Thyroid gland (tissue), 4 donors: Measurements from ENCODE around the gene AIF1. TPM values are rescaled to one million over a fixed set of nuclear protein-coding genes. Genes with fewer than 3 reads are reported as not detected.

Experiments used
- DNase-seq, 2 donors: peaks; one replicate each; pipeline ENCODE4 v3.0.0-alpha.2; 2019
- H3K27ac ChIP-seq, 3 donors: fragments of 200-600 bp; sonication (generic); 1 replicate in 2 of 3; 2 replicates in 1 of 3; pipeline ENCODE4 v1.5.1; 2016 to 2019; ENCODE audit warnings: mild to moderate bottlenecking in 1 of 3, moderate library complexity in 1 of 3
- H3K27me3 ChIP-seq: fragments of 200-600 bp; sonication (generic); one replicate; pipeline ENCODE4 v1.5.1; 2019
- H3K36me3 ChIP-seq, 2 donors: fragments of 200-600 bp; sonication (generic); one replicate each; pipeline ENCODE4 v1.5.1; 2016 to 2019
- H3K4me1 ChIP-seq, 2 donors: fragments of 200-600 bp; sonication (generic); one replicate each; pipeline ENCODE4 v1.5.1; 2017 to 2019
- H3K4me3 ChIP-seq, 3 donors: fragments of 200-600 bp; sonication (generic); replicated peaks in 1 of 3; 1 replicate in 2 of 3; 2 replicates in 1 of 3; pipeline ENCODE4 v1.5.1; 2016; ENCODE audit warnings: mild to moderate bottlenecking in 1 of 3
- H3K9me3 ChIP-seq: fragments of 200-600 bp; sonication (generic); one replicate; pipeline ENCODE4 v1.5.1; 2017
- POLR2A ChIP-seq, 2 donors: fragments of 450-650 bp; IDR thresholded peaks; one replicate each; pipeline ENCODE4 v1.6.1; 2017; ENCODE audit warnings: antibody characterized with exemption in 2 of 2, mild to moderate bottlenecking in 2 of 2, moderate library complexity in 1 of 2
- WGBS, 2 donors: methylation state at CpG; one replicate each; pipeline ENCODE4 v1.1.5; 2017; 5-methylcytosine and 5-hydroxymethylcytosine counted together
- intact Hi-C: fragments of 100-400 bp; cut with DNase I; formaldehyde crosslinking; loops from one replicate; pipeline ENCODE4 v1.15.1; 2023
- total RNA-seq, 4 donors: library from RNA; depleted of rRNA; stranded (reverse); fragments of >200 nt; gene quantifications; one replicate each; pipeline ENCODE4 v1.2.3, GENCODE V29; 2016
- TF ChIP-seq, protein P1 (sequence below), 6 experiments: fragments of 200-600 bp in 3 of 6; fragments of 450-650 bp in 3 of 6; sonication (generic) in 3 of 6; IDR thresholded peaks; one replicate each; pipeline ENCODE4 v1.5.1; 2016 to 2019; ENCODE audit warnings: antibody characterized with exemption in 6 of 6, mild to moderate bottlenecking in 2 of 6, inconsistent platforms in 1 of 6, moderate library complexity in 1 of 6

AIF1 gene
- total RNA-seq, 4 donors from 2014 or later = 8.1 to 37.8 (median 17.6) TPM

DNA sequence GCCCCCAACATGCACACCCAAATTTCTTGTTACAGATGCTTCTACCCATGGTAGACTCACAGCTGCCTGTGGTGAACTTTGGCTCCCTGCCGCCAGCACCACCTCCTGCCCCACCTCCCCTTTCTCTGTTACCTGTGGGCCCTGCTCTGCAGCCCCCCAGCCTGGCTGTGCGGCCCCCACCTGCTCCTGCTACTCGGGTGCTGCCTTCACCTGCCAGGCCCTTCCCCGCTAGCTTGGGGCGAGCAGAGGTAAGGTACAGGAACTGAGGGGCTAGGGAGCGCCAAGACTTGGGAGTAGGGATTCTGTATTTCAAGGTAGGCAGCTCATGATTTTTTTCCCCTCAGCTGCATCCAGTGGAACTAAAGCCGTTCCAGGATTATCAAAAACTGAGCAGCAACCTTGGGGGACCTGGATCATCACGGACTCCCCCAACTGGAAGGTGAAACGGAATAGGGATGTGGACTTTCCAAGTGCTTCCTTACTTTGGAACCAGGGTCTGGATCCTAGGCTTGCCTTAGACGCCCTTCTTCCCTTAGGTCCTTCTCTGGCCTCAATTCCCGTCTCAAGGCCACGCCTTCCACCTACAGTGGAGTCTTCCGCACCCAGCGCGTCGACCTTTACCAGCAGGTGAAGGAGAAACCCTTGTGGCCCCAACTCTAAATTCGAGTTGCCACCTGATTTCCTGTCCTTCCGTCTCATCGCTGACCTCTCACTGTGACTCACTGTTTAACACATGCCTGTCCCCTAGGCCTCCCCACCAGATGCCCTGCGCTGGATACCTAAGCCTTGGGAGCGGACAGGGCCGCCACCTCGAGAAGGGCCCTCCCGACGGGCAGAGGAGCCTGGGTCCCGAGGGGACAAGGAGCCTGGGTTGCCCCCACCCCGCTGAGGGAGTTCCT, 21.9 kb downstream of the AIF1 start:
- H3K27me3 ChIP-seq = no peaks in the 10 kb centered on the region
- DNase-seq = no peak
- no peak overlapping the region for H3K4me3 ChIP-seq
- TF ChIP-seq, protein P1, sequence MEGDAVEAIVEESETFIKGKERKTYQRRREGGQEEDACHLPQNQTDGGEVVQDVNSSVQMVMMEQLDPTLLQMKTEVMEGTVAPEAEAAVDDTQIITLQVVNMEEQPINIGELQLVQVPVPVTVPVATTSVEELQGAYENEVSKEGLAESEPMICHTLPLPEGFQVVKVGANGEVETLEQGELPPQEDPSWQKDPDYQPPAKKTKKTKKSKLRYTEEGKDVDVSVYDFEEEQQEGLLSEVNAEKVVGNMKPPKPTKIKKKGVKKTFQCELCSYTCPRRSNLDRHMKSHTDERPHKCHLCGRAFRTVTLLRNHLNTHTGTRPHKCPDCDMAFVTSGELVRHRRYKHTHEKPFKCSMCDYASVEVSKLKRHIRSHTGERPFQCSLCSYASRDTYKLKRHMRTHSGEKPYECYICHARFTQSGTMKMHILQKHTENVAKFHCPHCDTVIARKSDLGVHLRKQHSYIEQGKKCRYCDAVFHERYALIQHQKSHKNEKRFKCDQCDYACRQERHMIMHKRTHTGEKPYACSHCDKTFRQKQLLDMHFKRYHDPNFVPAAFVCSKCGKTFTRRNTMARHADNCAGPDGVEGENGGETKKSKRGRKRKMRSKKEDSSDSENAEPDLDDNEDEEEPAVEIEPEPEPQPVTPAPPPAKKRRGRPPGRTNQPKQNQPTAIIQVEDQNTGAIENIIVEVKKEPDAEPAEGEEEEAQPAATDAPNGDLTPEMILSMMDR (IDR thresholded peaks at IDR 0.05) = no peak
- TF ChIP-seq POLR2A (IDR thresholded peaks at IDR 0.05) = no peak
- no peaks in the 10 kb centered on the region for H3K4me1 ChIP-seq
- no peaks in the 10 kb centered on the region for H3K9me3 ChIP-seq
- intact Hi-C loops = no loop called here
- WGBS, 2 donors = 88 to 89% methylated on average over 27 of the region's 27 CpGs
- no peak overlapping the region for H3K27ac ChIP-seq
- H3K36me3 ChIP-seq = peaks cover 88 to 93% of the 10 kb centered on the region in 2 donors

- Histone ChIP-seq H3K27me3 (no peaks in the 10 kb centered on the region), H3K4me3 (no peak overlapping the region), H3K36me3 (peaks cover 88 to 92% of the 10 kb centered on the region in 2 donors), H3K4me1 (no peaks in the 10 kb centered on the region), H3K27ac (no peak overlapping the region), H3K9me3 (no peaks in the 10 kb centered on the region)
- intact Hi-C loops = no loop called here
- 80 to 89% methylated on average over 9 of the region's 9 CpGs for WGBS, 2 donors
- no peak for DNase-seq
- TF ChIP-seq POLR2A (IDR thresholded peaks at IDR 0.05) = no peak
- TF ChIP-seq, protein P1 (IDR thresholded peaks at IDR 0.05) = no peak
Observed at GRCh38 chr6:31639043-31639442, 24.0 kb downstream of the AIF1 start.

DNA sequence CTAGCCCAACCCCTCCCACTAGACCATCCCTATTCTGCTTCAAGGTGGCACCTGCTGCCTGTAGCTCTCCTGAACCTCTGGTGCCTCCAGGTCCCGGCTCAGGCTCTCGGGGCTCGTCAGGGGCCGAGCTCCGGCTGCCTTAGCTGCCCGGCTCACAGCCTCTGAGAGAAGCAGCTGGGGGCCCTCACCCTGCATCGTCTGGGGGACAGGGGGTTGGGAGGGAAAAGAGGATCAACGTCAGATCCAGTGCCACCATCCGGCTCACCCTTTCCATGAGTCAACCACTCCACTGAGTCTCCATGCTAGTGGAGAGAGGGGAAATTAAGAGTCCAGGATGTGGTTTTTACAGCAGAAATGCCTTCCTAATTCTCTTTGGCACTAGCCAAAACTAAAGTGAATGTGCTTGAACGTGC, 24.4 kb downstream of the AIF1 start:
- no peak overlapping the region for H3K27ac ChIP-seq
- 81 to 85% methylated on average over 5 to 9 of the region's 10 CpGs for WGBS, 2 donors
- H3K9me3 ChIP-seq = no peaks in the 10 kb centered on the region
- TF ChIP-seq, protein P1 (IDR thresholded peaks at IDR 0.05) = no peak
- TF ChIP-seq POLR2A (IDR thresholded peaks at IDR 0.05) = no peak
- no peak overlapping the region for H3K4me3 ChIP-seq
- H3K36me3 ChIP-seq = peaks cover 88 to 92% of the 10 kb centered on the region in 2 donors
- H3K4me1 ChIP-seq = no peaks in the 10 kb centered on the region
- H3K27me3 ChIP-seq = no peaks in the 10 kb centered on the region
- no peak for DNase-seq
- intact Hi-C loops = no loop called here

DNA sequence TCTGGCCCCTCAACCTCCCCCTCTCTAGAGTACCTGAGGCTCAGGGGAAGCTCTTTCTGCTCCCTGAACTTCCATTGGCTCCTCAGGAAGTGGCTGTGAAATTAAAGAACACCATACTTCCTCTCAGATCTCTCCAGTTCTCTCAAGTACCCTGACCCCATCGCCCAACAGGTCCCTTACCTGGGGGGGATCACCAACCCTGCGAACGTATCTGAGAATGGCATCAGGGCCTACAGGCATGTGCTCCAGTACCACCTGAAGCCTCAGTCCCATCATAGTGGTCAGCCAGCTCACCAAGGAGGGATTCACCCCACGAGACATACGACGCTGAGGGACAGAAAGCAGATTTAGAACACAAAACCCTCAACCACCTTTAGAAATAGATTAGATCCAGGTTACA, 25.6 kb downstream of the AIF1 start:
- Histone ChIP-seq H3K4me1 (no peaks in the 10 kb centered on the region), H3K27ac (no peak overlapping the region), H3K27me3 (no peaks in the 10 kb centered on the region), H3K4me3 (no peak overlapping the region), H3K9me3 (no peaks in the 10 kb centered on the region), H3K36me3 (peaks cover 90 to 92% of the 10 kb centered on the region in 2 donors)
- intact Hi-C loops = no loop called here
- TF ChIP-seq POLR2A (IDR thresholded peaks at IDR 0.05) = no peak
- TF ChIP-seq, protein P1 (IDR thresholded peaks at IDR 0.05) = no peak
- no peak for DNase-seq
- WGBS, 2 donors = 97 to 98% methylated on average over 6 of the region's 6 CpGs

DNA sequence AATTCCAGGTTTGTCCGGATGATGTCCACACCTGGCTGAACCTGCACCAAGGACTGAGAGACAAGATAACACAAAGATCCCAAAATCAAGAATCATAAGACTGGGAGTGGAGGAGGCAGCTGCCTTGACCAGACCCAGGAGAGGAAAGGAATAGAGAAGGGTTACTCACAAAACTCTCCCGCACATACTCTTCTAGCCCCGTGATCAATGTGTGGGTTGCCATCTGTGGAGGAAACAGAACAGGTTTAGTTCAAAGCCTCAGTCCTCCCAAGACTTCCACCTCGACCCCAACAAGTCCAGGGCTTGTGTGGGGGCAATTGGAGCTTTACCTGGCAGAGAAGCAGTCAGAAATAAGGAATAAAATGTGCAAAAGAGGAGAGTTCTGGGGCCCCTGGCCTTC, 26.3 kb downstream of the AIF1 start:
- no peak for DNase-seq
- Histone ChIP-seq H3K36me3 (peaks cover 90 to 92% of the 10 kb centered on the region in 2 donors), H3K27me3 (no peaks in the 10 kb centered on the region), H3K4me3 (no peak overlapping the region), H3K4me1 (no peaks in the 10 kb centered on the region), H3K27ac (no peak overlapping the region), H3K9me3 (no peaks in the 10 kb centered on the region)
- intact Hi-C loops = no loop called here
- TF ChIP-seq POLR2A (IDR thresholded peaks at IDR 0.05) = no peak
- TF ChIP-seq, protein P1 (IDR thresholded peaks at IDR 0.05) = no peak
- WGBS, 2 donors = 94% methylated on average over 4 of the region's 4 CpGs
